CD4-positive, alpha-beta memory T cell (primary cell): ENCODE measurements around the gene CPT2. TPM values are rescaled to one million over a fixed set of nuclear protein-coding genes. Genes with fewer than 3 reads are reported as not detected.
"Not testable (repeated sequence)": the region's sequence is repeated elsewhere in the genome, so short reads cannot be mapped to it uniquely, and the experiment has no call there.

Experiments
- CTCF ChIA-PET: fragments of 350-600 bp; sonication (Branson Sonifier 250); formaldehyde crosslinking; loops from one replicate; lab custom pipeline; 2021; ENCODE audit warnings: inconsistent platforms; ENCODE audit not compliant: partially characterized antibody; lab: Charles Lee
- POLR2A ChIA-PET: fragments of 350-600 bp; sonication (Branson Sonifier 250); formaldehyde crosslinking; loops from one replicate; lab custom pipeline; 2021; ENCODE audit not compliant: partially characterized antibody; lab: Charles Lee
- DNase-seq, 5 donors: peaks; one replicate each; pipeline versions ENCODE4 v3.0.0 to v3.0.0-alpha.2; 2020 to 2022; ENCODE audit warnings: mixed read lengths in 1 of 5
- H3K27ac ChIP-seq: one replicate; pipeline ENCODE4 v1.7.0; 2013; ENCODE audit warnings: low read depth, low read length
- H3K27me3 ChIP-seq: 2 replicates; pipeline ENCODE4 v1.7.0; 2013; ENCODE audit warnings: mild to moderate bottlenecking, low read length, moderate library complexity; ENCODE audit not compliant: insufficient read depth
- H3K36me3 ChIP-seq: 2 replicates; pipeline ENCODE4 v1.7.0; 2013; ENCODE audit warnings: mild to moderate bottlenecking, low read length, moderate library complexity; ENCODE audit not compliant: insufficient read depth
- H3K4me1 ChIP-seq: 2 replicates; pipeline ENCODE4 v1.7.0; 2013; ENCODE audit warnings: mild to moderate bottlenecking, low read length, moderate library complexity; ENCODE audit not compliant: insufficient read depth
- H3K4me3 ChIP-seq, 2 donors: one replicate each; pipeline ENCODE4 v1.7.0; 2013; ENCODE audit warnings: low read length in 2 of 2, mild to moderate bottlenecking in 1 of 2
- H3K9me3 ChIP-seq, 2 donors: one replicate each; pipeline ENCODE4 v1.7.0; 2013; ENCODE audit warnings: low read length in 2 of 2, control low read depth in 1 of 2; ENCODE audit not compliant: control insufficient read depth in 1 of 2
- H3K27ac Mint-ChIP-seq, 7 donors: one replicate each; pipeline ENCODE4 v1.8.0; 2020 to 2021; ENCODE audit warnings: mixed read lengths in 7 of 7, mild to moderate bottlenecking in 6 of 7, inconsistent platforms in 3 of 7, moderate library complexity in 3 of 7
- H3K27me3 Mint-ChIP-seq, 2 donors: one replicate each; pipeline ENCODE4 v1.8.0; 2020 to 2021; ENCODE audit warnings: mixed read lengths in 2 of 2
- H3K36me3 Mint-ChIP-seq, 2 donors: one replicate each; pipeline ENCODE4 v1.8.0; 2020 to 2021; ENCODE audit warnings: mixed read lengths in 2 of 2, inconsistent platforms in 1 of 2, mild to moderate bottlenecking in 1 of 2
- H3K4me1 Mint-ChIP-seq, 4 donors: one replicate each; pipeline ENCODE4 v1.8.0; 2020 to 2021; ENCODE audit warnings: mixed read lengths in 4 of 4, mild to moderate bottlenecking in 1 of 4
- H3K4me3 Mint-ChIP-seq, 8 donors: one replicate each; pipeline ENCODE4 v1.8.0; 2020 to 2021; ENCODE audit warnings: mixed read lengths in 8 of 8, mild to moderate bottlenecking in 7 of 8, moderate library complexity in 6 of 8, inconsistent platforms in 3 of 8
- H3K9me3 Mint-ChIP-seq, 8 donors: one replicate each; pipeline ENCODE4 v1.8.0; 2020 to 2021; ENCODE audit warnings: mixed read lengths in 8 of 8, mild to moderate bottlenecking in 5 of 8, inconsistent platforms in 3 of 8, moderate library complexity in 1 of 8
- intact Hi-C: fragments of 100-400 bp; cut with micrococcal nuclease; formaldehyde crosslinking; loops from one replicate; pipeline ENCODE4 v1.15.1; 2023
- polyA plus RNA-seq, 2 donors: library from polyadenylated mRNA; unstranded; fragments of 300-500 nt; fragmentation: Illumina TruSeq; gene quantifications; one replicate each; pipeline ENCODE4 v1.2.3, GENCODE V29; 2021
- total RNA-seq, 2 experiments: library from RNA; stranded (reverse); gene quantifications; one replicate each; pipeline ENCODE4 v1.2.3, GENCODE V29; 2021

The CPT2 gene
- total and polyA plus RNA-seq, 4 experiments from 2014 or later: 15.8 to 20.0 (median 18.3) TPM

GRCh38 chr1:53203466-53203865 is 6.8 kb downstream of the CPT2 start:
- intact Hi-C loops: no loop called here
- Histone ChIP-seq H3K4me3 (no peak overlapping the region), H3K4me1 (peaks cover 4% of the 10 kb centered on the region), H3K9me3 (peaks cover 0 to 4% of the 10 kb centered on the region in 2 donors), H3K36me3 (peaks cover 44% of the 10 kb centered on the region), H3K27me3 (no peaks in the 10 kb centered on the region), H3K27ac (no peak overlapping the region)
- CTCF ChIA-PET: no interaction called here
- peaks cover 6 to 25% (median 12%) of the 10 kb centered on the region in 4 donors for H3K4me1 Mint-ChIP-seq
- no peak overlapping the region for H3K4me3 Mint-ChIP-seq
- no peak for DNase-seq
- peaks cover 0 to 33% (median 13%) of the 10 kb centered on the region in 8 donors for H3K9me3 Mint-ChIP-seq
- peaks cover 70% of the 10 kb centered on the region in 2 donors for H3K36me3 Mint-ChIP-seq
- peak overlapping the region in 2 of 7 donors; percentile 12 to 55 for H3K27ac Mint-ChIP-seq
- no peaks in the 10 kb centered on the region for H3K27me3 Mint-ChIP-seq
- POLR2A ChIA-PET: interaction anchor here (1.4 kb wide), 1 partner anchor 15 kb away, joined by 4 read pairs; no protein-coding TSS in a partner anchor

GRCh38 chr1:53205496-53205895 is 8.9 kb downstream of the CPT2 start:
- POLR2A ChIA-PET: interaction anchor here (0.7 kb wide), 1 partner anchor 569 kb away, joined by 3 read pairs; no protein-coding TSS in a partner anchor
- H3K27me3 ChIP-seq, DNase-seq, intact Hi-C loops, H3K27ac ChIP-seq, CTCF ChIA-PET, H3K4me1 ChIP-seq, H3K27me3 Mint-ChIP-seq, H3K4me3 Mint-ChIP-seq, H3K4me3 ChIP-seq, H3K9me3 ChIP-seq: not testable (repeated sequence)
- Mint-ChIP-seq H3K9me3 (peaks cover 0 to 33% (median 13%) of the 10 kb centered on the region in 8 donors), H3K27ac (peak overlapping the region in 1 of 7 donors; percentile 75), H3K36me3 (peaks cover 86 to 87% of the 10 kb centered on the region in 2 donors), H3K4me1 (peaks cover 3 to 14% (median 9%) of the 10 kb centered on the region in 4 donors)
- H3K36me3 ChIP-seq: peaks cover 57% of the 10 kb centered on the region

- peaks cover 64% of the 10 kb centered on the region for H3K36me3 ChIP-seq
- H3K4me3 Mint-ChIP-seq, H3K4me3 ChIP-seq, CTCF ChIA-PET, H3K4me1 ChIP-seq, H3K27ac ChIP-seq, H3K27ac Mint-ChIP-seq, DNase-seq, intact Hi-C loops, H3K27me3 Mint-ChIP-seq, H3K27me3 ChIP-seq, H3K9me3 ChIP-seq: not testable (repeated sequence)
- POLR2A ChIA-PET: interaction anchor here (0.7 to 1.2 kb wide), 2 partner anchors 9 to 570 kb away, joined by 3 read pairs; no protein-coding TSS in a partner anchor
- Mint-ChIP-seq H3K4me1 (peaks cover 0 to 12% (median 7%) of the 10 kb centered on the region in 4 donors), H3K36me3 (peaks cover 80% of the 10 kb centered on the region in 2 donors), H3K9me3 (peaks cover 0 to 33% (median 13%) of the 10 kb centered on the region in 8 donors)
Observed at GRCh38 chr1:53206083-53206685, 9.6 kb downstream of the CPT2 start.

GRCh38 chr1:53206735-53207379 is 10.2 kb downstream of the CPT2 start:
- Mint-ChIP-seq H3K4me3 (no peak overlapping the region), H3K27ac (no peak overlapping the region), H3K4me1 (peaks cover 0 to 12% (median 7%) of the 10 kb centered on the region in 4 donors), H3K27me3 (no peaks in the 10 kb centered on the region), H3K9me3 (peaks cover 0 to 33% (median 13%) of the 10 kb centered on the region in 8 donors), H3K36me3 (peaks cover 79% of the 10 kb centered on the region in 2 donors)
- peaks cover 0 to 4% of the 10 kb centered on the region in 2 donors for H3K9me3 ChIP-seq
- intact Hi-C loops: no loop called here
- H3K27me3 ChIP-seq: no peaks in the 10 kb centered on the region
- no peaks in the 10 kb centered on the region for H3K4me1 ChIP-seq
- H3K4me3 ChIP-seq: no peak overlapping the region
- no peak for DNase-seq
- CTCF ChIA-PET: no interaction called here
- POLR2A ChIA-PET: interaction anchor here (1.2 kb wide), 1 partner anchor 10 kb away, joined by 3 read pairs; no protein-coding TSS in a partner anchor
- H3K36me3 ChIP-seq: peaks cover 67% of the 10 kb centered on the region
- no peak overlapping the region for H3K27ac ChIP-seq

- Histone ChIP-seq H3K9me3 (peaks cover 0 to 4% of the 10 kb centered on the region in 2 donors), H3K36me3 (peaks cover 64% of the 10 kb centered on the region), H3K27ac (no peak overlapping the region), H3K4me3 (no peak overlapping the region), H3K4me1 (no peaks in the 10 kb centered on the region), H3K27me3 (no peaks in the 10 kb centered on the region)
- peak overlapping the region in 2 of 7 donors; percentile 30 to 70 for H3K27ac Mint-ChIP-seq
- peaks cover 0 to 33% (median 13%) of the 10 kb centered on the region in 8 donors for H3K9me3 Mint-ChIP-seq
- intact Hi-C loops: no loop called here
- POLR2A ChIA-PET: no interaction called here
- DNase-seq: no peak
- H3K27me3 Mint-ChIP-seq: no peaks in the 10 kb centered on the region
- peaks cover 0 to 12% (median 5%) of the 10 kb centered on the region in 4 donors for H3K4me1 Mint-ChIP-seq
- CTCF ChIA-PET: no interaction called here
- H3K4me3 Mint-ChIP-seq: no peak overlapping the region
- H3K36me3 Mint-ChIP-seq: peaks cover 76 to 78% of the 10 kb centered on the region in 2 donors
Observed at GRCh38 chr1:53207726-53208125, 11.1 kb downstream of the CPT2 start.

- H3K4me1 Mint-ChIP-seq: peaks cover 0 to 3% (median 2%) of the 10 kb centered on the region in 4 donors
- H3K9me3 Mint-ChIP-seq: peaks cover 0 to 21% (median 7%) of the 10 kb centered on the region in 8 donors
- POLR2A ChIA-PET: interaction anchor here (0.8 kb wide), 1 partner anchor 9 kb away, joined by 4 read pairs; no protein-coding TSS in a partner anchor
- H3K36me3 Mint-ChIP-seq: peaks cover 49 to 66% of the 10 kb centered on the region in 2 donors
- CTCF ChIA-PET: no interaction called here
- no peak overlapping the region for H3K27ac ChIP-seq
- H3K4me3 Mint-ChIP-seq: no peak overlapping the region
- H3K4me1 ChIP-seq: no peaks in the 10 kb centered on the region
- H3K4me3 ChIP-seq: no peak overlapping the region
- H3K27me3 Mint-ChIP-seq: no peaks in the 10 kb centered on the region
- intact Hi-C loops: no loop called here
- no peaks in the 10 kb centered on the region for H3K27me3 ChIP-seq
- H3K9me3 ChIP-seq: peaks cover 0 to 4% of the 10 kb centered on the region in 2 donors
- no peak for DNase-seq
- peaks cover 61% of the 10 kb centered on the region for H3K36me3 ChIP-seq
- no peak overlapping the region for H3K27ac Mint-ChIP-seq
Observed at GRCh38 chr1:53210352-53210751, 13.7 kb downstream of the CPT2 start.

- peaks cover 0 to 16% (median 7%) of the 10 kb centered on the region in 8 donors for H3K9me3 Mint-ChIP-seq
Observed at GRCh38 chr1:53210954-53211353, 14.3 kb downstream of the CPT2 start.

More at GRCh38 chr1:53210954-53211353, 14.3 kb downstream of the CPT2 start:
- CTCF ChIA-PET: no interaction called here
- no peak overlapping the region for H3K27ac ChIP-seq
- intact Hi-C loops: no loop called here
- no peaks in the 10 kb centered on the region for H3K27me3 Mint-ChIP-seq
- H3K27ac Mint-ChIP-seq: peak overlapping the region in 1 of 7 donors; percentile 41
- no peak overlapping the region for H3K4me3 ChIP-seq
- POLR2A ChIA-PET: interaction anchor here (0.8 kb wide), 1 partner anchor 8 kb away, joined by 4 read pairs; no protein-coding TSS in a partner anchor
- H3K9me3 ChIP-seq: peaks cover 0 to 4% of the 10 kb centered on the region in 2 donors
- peaks cover 46 to 67% of the 10 kb centered on the region in 2 donors for H3K36me3 Mint-ChIP-seq
- no peaks in the 10 kb centered on the region for H3K4me1 ChIP-seq
- H3K4me3 Mint-ChIP-seq: no peak overlapping the region
- H3K4me1 Mint-ChIP-seq: peaks cover 0 to 3% (median 2%) of the 10 kb centered on the region in 4 donors
- H3K36me3 ChIP-seq: peaks cover 64% of the 10 kb centered on the region
- H3K27me3 ChIP-seq: no peaks in the 10 kb centered on the region
- no peak for DNase-seq
